ENCODE data around the gene PTPRC.

The PTPRC gene

GRCh38 chr1:198686069-198686728 is 47.4 kb downstream of the PTPRC start:
- H3K4me3 ChIP-seq (ENCODE audit: low read depth, low read length) = no peak overlapping the region
- no peak overlapping the region for H3K27ac ChIP-seq
- in situ Hi-C loops (cut with HindIII; ENCODE audit: low pct_ligation_motif_present, low sequenced_read_pairs) = loop anchor here (25.0 kb wide), 1 partner anchor 199 kb away; no protein-coding TSS in a partner anchor
- H3K27me3 ChIP-seq (replicated peaks) = no peaks in the 10 kb centered on the region
- no peak for DNase-seq
- H3K36me3 ChIP-seq (replicated peaks) = no peaks in the 10 kb centered on the region
- no peak for TF ChIP-seq CTCF (IDR thresholded peaks at IDR 0.05; ENCODE audit: low read depth, low read length, missing control alignments)

GRCh38 chr1:198687429-198687828 is 48.6 kb downstream of the PTPRC start:
- no peak for DNase-seq
- no peak overlapping the region for H3K27ac ChIP-seq
- no peaks in the 10 kb centered on the region for H3K27me3 ChIP-seq (replicated peaks)
- in situ Hi-C loops (cut with HindIII; ENCODE audit: low pct_ligation_motif_present, low sequenced_read_pairs) = loop anchor here (25.0 kb wide), 1 partner anchor 200 kb away; no protein-coding TSS in a partner anchor
- H3K36me3 ChIP-seq (replicated peaks) = no peaks in the 10 kb centered on the region
- H3K4me3 ChIP-seq (ENCODE audit: low read depth, low read length) = no peak overlapping the region
- no peak for TF ChIP-seq CTCF (IDR thresholded peaks at IDR 0.05; ENCODE audit: low read depth, low read length, missing control alignments)

GRCh38 chr1:198691063-198691462 is 52.2 kb downstream of the PTPRC start:
- H3K4me3 ChIP-seq (ENCODE audit: low read depth, low read length) = no peak overlapping the region
- H3K27ac ChIP-seq = no peak overlapping the region
- no peak for TF ChIP-seq CTCF (IDR thresholded peaks at IDR 0.05; ENCODE audit: low read depth, low read length, missing control alignments)
- no peaks in the 10 kb centered on the region for H3K27me3 ChIP-seq (replicated peaks)
- in situ Hi-C loops (cut with HindIII; ENCODE audit: low pct_ligation_motif_present, low sequenced_read_pairs) = loop anchor here (25.0 kb wide), 1 partner anchor 204 kb away; no protein-coding TSS in a partner anchor
- no peaks in the 10 kb centered on the region for H3K36me3 ChIP-seq (replicated peaks)
- DNase-seq = no peak

- no peak overlapping the region for H3K27ac ChIP-seq
- no peak overlapping the region for H3K4me3 ChIP-seq (ENCODE audit: low read depth, low read length)
- in situ Hi-C loops (cut with HindIII; ENCODE audit: low pct_ligation_motif_present, low sequenced_read_pairs) = loop anchor here (25.0 kb wide), 1 partner anchor 206 kb away; no protein-coding TSS in a partner anchor
- no peak for DNase-seq
- H3K36me3 ChIP-seq (replicated peaks) = no peaks in the 10 kb centered on the region
- TF ChIP-seq CTCF (IDR thresholded peaks at IDR 0.05; ENCODE audit: low read depth, low read length, missing control alignments) = no peak
- H3K27me3 ChIP-seq (replicated peaks) = no peaks in the 10 kb centered on the region
Observed at GRCh38 chr1:198693321-198693720, 54.5 kb downstream of the PTPRC start.

GRCh38 chr1:198694542-198694941 is 55.7 kb downstream of the PTPRC start:
- DNase-seq = no peak
- in situ Hi-C loops (cut with HindIII; ENCODE audit: low pct_ligation_motif_present, low sequenced_read_pairs) = loop anchor here (25.0 kb wide), 1 partner anchor 207 kb away; no protein-coding TSS in a partner anchor
- H3K36me3 ChIP-seq (replicated peaks) = no peaks in the 10 kb centered on the region
- H3K27me3 ChIP-seq (replicated peaks) = no peaks in the 10 kb centered on the region
- no peak overlapping the region for H3K27ac ChIP-seq
- H3K4me3 ChIP-seq (ENCODE audit: low read depth, low read length) = no peak overlapping the region
- no peak for TF ChIP-seq CTCF (IDR thresholded peaks at IDR 0.05; ENCODE audit: low read depth, low read length, missing control alignments)
